ENCODE results near the gene LRRC8A.

LRRC8A gene

DNA sequence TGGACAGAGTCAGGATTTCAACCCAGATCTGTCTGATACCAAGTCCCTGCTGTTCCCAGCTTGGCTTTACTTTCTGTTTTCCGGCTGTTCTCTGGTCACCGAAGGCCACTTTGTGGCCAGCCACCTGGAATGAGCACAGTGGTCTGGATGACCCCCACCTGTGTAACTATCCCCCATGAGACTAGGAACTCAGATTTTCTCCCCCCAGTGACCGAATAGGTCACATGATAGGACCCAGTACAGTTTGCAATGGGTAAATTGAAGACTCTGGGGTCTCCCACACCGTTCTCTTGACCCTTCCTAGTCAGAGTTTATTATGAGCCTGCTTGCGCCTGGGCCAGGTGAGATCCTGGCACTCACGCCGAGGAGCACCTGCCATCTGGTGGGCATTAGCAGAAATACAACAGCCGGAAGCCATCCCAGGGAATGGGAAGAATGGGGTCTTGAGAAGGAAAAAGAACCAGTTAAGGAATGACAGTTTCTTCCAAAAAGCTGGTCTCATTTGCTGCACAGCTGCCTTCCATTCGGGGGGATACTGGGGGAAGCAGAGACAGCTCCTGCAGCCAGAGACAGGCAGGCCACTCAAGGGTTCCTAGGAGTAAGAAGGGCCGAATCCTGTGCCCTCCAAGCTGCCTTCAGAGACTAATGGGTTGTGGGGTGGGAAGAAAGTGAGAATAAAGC lies 45.9 kb downstream of the LRRC8A start:
- no peak for DNase-seq (ENCODE audit: low read depth)
- no peak overlapping the region for H3K4me3 ChIP-seq (ENCODE audit: low read depth, low read length)
- TF ChIP-seq CTCF (IDR thresholded peaks at IDR 0.05; ENCODE audit: control insufficient read depth, extremely low read depth, insufficient read depth), result peak; percentile 87

DNA sequence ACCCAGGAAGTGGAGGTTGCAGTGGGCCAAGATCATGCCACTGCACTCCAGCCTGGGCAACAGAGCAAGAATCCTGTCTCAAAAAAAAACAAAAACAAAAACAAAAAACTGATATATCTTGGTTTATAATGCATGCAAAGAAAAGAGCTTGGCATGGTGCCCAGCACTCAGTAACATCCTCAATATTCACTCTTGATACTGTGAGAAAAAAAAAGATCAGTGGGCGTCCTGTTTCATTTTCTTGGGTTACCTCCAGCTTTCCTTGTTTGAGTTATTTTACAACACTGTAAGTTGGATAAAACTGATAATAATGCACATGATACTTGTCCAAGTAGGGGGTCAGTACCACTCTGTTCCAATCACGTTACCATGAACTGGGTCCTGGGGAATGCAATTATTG lies 46.7 kb downstream of the LRRC8A start:
- TF ChIP-seq CTCF (IDR thresholded peaks at IDR 0.05; ENCODE audit: control insufficient read depth, extremely low read depth, insufficient read depth), result no peak
- H3K4me3 ChIP-seq (ENCODE audit: low read depth, low read length), result no peak overlapping the region
- DNase-seq (ENCODE audit: low read depth), result no peak

DNA sequence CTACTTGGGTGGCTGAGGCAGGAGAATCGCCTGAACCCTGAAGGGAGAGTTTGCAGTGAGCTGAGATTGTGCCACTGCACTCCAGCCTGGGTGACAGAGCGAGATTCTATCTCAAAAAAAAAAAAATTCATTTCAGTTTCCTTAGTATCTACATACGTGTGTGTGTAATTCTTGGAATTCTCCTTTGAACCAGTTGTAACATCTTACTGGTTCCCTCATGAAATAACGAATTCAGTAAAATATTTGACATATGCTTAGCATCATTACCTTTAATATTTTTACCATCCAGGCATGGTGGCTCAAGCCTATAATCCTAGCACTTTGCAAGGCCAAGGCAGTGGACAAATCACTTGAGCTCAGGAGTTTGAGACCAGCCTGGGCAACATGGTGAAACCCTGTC lies 47.6 kb downstream of the LRRC8A start:
- TF ChIP-seq CTCF (IDR thresholded peaks at IDR 0.05; ENCODE audit: control insufficient read depth, extremely low read depth, insufficient read depth), result no peak
- no peak overlapping the region for H3K4me3 ChIP-seq (ENCODE audit: low read depth, low read length)
- DNase-seq (ENCODE audit: low read depth), result no peak

DNA sequence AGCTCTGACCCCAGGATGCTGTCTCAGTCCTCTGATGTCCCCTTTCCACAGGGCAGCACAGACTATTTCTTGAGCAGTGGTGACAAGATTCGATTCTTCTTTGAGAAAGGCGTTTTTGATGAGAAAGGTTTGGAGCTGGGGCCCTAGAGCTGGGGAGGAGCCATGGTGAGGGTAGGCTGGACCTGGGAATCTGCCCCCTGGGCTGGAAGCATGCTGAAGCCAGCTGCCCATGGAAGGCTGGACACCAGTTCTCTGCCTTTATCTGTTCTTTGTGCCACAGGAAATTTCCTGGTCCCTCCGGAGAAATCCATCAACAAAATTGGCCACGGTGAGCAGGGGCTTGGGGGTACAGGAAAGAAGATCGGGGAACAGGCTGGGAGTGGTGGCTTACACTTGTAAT lies 51.8 kb downstream of the LRRC8A start:
- no peak overlapping the region for H3K4me3 ChIP-seq (ENCODE audit: low read depth, low read length)
- DNase-seq (ENCODE audit: low read depth), result no peak
- TF ChIP-seq CTCF (IDR thresholded peaks at IDR 0.05; ENCODE audit: control insufficient read depth, extremely low read depth, insufficient read depth), result no peak

GRCh38 chr9:128936171-128936865 lies 54.4 kb downstream of the LRRC8A start:
- no peak overlapping the region for H3K4me3 ChIP-seq (ENCODE audit: low read depth, low read length)
- TF ChIP-seq CTCF (IDR thresholded peaks at IDR 0.05; ENCODE audit: control insufficient read depth, extremely low read depth, insufficient read depth), result no peak
- no peak for DNase-seq (ENCODE audit: low read depth)

DNA sequence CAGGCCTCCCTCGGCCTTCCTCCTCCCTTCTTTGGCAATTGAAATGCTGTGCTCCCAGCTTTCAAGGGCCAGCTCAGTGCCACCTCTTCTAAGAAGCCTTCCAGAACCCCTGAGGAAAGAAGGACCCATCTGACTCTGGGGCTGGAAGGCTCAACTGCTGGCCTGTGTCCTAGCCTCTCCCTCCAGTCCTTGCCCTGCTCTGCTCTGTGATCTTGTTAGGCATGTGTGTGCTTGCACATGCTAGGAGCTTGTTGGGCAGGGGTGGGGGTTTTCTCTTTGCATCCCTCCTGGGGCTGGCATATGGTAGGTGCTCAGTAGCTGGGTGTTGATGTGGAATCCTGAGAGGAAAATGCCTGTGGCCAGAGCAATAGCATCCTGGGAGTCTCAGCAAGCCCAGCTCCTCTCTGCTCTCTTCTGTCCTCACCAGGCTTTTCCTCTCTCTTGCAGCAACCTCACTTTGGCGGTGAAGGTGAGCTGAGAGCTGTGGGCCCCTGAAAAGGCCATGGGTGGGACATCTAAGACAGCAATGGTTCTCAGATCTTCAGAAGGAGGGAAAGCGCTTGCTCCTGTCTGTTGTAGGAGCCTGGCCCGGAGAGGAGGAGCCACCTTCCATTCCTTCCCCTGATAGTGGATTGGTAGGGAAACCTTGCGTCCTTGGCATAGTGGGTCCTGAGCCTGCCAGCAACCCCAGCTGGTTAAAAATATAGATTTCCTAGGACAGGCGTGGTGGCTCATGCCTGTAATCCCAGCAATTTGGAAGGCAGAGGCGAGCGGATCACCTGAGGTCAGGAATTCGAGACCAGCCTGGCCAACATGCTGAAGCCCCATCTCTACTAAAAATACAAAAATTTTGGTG lies 55.6 kb downstream of the LRRC8A start:
- no peak for TF ChIP-seq CTCF (IDR thresholded peaks at IDR 0.05; ENCODE audit: control insufficient read depth, extremely low read depth, insufficient read depth)
- no peak for DNase-seq (ENCODE audit: low read depth)
- no peak overlapping the region for H3K4me3 ChIP-seq (ENCODE audit: low read depth, low read length)
